ENCODE data around the gene CTNNA1. TPM values are rescaled to one million over a fixed set of nuclear protein-coding genes. Genes with fewer than 3 reads are reported as not detected.

CTNNA1 gene
- total RNA-seq, 2 donors from 2014 or later = 266 to 322 TPM

DNA sequence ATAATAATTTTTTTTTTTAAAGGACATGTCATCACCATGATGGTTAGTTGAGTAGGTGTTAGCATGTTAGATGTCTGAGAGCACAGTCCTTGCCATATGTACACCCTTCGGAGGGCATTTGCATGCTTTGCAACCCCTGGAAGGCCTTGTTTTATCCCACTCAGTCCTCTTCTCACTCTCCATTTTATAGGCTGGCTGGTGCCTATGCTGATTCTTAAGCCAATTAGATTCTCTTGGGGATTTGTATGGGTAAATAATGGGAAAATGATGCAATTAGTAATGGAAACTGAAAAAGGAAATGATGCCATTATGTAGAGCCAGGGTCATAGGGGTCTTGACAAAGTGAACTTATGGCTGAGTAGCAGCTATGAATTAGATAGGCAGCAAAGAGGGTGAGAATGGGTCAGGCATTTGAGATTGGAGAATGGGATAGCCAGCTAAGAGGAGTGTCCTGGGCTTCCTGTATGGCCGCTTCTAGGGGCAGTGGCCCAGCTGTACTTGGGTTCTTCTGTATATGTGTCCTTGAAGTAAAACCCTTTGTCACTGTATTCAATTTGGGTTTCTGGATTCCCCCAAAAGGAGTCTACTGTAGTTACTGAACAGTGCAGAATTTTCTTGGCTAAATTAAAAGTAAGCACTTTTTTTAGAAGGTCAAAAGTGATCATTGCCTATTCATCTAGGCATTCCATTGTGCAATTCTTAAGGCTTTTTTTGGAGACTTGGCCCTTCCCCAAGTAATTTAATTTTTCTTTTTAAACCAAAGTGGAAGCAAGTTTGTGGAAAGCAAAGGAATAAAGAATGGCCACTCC is 90.3 kb downstream of the CTNNA1 start:
- H3K4me1 ChIP-seq (ENCODE audit: control insufficient read depth in 1 of 2, low read depth in 2 of 2) = peaks cover 37 to 86% of the 10 kb centered on the region in 2 donors

DNA sequence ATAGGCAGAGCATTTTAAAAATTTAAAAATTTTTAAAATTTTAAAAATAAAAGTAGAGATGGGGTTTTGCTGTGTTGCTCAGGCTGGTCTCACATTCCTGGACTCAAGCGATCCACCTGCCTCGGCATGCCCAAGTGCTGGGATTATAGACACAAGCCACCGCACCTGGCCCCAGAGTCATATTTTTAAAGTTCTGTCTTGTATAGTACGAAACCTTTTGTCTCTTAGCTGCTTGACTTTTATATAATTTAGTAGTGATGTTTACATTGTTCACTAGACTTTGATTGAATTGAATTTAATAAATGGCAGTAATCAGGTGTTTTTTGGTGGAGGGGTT is 90.9 kb downstream of the CTNNA1 start:
- Histone ChIP-seq H3K4me1 (ENCODE audit: control insufficient read depth in 1 of 2, low read depth in 2 of 2) (peaks cover 39 to 90% of the 10 kb centered on the region in 2 donors), H3K4me3 (peak overlapping the region; percentile 44), H3K36me3 (no peaks in the 10 kb centered on the region), H3K27ac (peak overlapping the region; percentile 76 to 88), H3K27me3 (replicated peaks; ENCODE audit: insufficient read depth) (no peaks in the 10 kb centered on the region), H3K9me3 (no peaks in the 10 kb centered on the region)
- ATAC-seq (ENCODE audit: insufficient number of reproducible peaks, low FRiP score, low read depth) (no peak), DNase-seq (ENCODE audit: low spot score) (no peak)
- TF ChIP-seq, protein P1, sequence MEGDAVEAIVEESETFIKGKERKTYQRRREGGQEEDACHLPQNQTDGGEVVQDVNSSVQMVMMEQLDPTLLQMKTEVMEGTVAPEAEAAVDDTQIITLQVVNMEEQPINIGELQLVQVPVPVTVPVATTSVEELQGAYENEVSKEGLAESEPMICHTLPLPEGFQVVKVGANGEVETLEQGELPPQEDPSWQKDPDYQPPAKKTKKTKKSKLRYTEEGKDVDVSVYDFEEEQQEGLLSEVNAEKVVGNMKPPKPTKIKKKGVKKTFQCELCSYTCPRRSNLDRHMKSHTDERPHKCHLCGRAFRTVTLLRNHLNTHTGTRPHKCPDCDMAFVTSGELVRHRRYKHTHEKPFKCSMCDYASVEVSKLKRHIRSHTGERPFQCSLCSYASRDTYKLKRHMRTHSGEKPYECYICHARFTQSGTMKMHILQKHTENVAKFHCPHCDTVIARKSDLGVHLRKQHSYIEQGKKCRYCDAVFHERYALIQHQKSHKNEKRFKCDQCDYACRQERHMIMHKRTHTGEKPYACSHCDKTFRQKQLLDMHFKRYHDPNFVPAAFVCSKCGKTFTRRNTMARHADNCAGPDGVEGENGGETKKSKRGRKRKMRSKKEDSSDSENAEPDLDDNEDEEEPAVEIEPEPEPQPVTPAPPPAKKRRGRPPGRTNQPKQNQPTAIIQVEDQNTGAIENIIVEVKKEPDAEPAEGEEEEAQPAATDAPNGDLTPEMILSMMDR (IDR thresholded peaks at IDR 0.05) = no peak

More for the DNA sequence above, 90.3 kb downstream of the CTNNA1 start:
- Histone ChIP-seq H3K27me3 (replicated peaks; ENCODE audit: insufficient read depth) (no peaks in the 10 kb centered on the region), H3K36me3 (no peaks in the 10 kb centered on the region), H3K27ac (peak overlapping the region; percentile 64 to 88), H3K9me3 (no peaks in the 10 kb centered on the region), H3K4me3 (peak overlapping the region; percentile 16)
- TF ChIP-seq, protein P1 (IDR thresholded peaks at IDR 0.05) = no peak
- DNase-seq (ENCODE audit: low spot score) (no peak), ATAC-seq (ENCODE audit: insufficient number of reproducible peaks, low FRiP score, low read depth) (no peak)

DNA sequence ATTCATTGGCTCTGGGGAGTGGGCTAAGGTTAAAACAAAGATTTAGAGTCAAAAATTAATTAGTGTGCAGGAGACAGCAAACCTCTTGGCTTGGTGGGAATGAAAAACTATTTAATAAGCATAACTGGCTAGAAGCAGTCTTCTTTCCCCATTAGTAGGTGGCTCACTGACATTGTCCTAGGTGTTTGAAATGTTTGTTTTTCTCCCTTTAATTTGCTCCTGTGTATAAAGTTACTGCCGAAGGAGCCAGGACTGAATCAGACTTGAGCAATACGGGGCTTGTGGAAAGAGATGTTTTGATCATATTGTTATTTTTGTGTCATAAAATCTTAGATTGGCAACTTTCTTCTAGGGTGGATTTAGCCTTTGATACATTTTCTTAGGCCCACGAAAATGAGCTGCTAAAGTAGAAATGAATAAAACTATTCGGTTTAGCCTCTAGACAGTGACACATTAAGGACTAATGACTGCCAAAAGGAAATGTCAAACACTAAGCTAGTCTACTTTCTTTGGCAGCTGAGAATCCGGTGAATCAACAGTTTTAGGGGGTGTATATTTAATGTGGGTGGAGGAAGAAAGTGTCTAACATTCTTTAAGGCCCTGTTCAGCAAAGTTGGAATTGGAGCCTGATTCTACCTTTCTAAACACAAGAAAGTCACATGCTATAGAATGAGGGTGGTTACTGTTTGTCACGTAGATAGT is 91.7 kb downstream of the CTNNA1 start:
- Histone ChIP-seq H3K27ac (peak overlapping the region; percentile 76 to 88), H3K36me3 (no peaks in the 10 kb centered on the region), H3K27me3 (replicated peaks; ENCODE audit: insufficient read depth) (no peaks in the 10 kb centered on the region), H3K4me3 (peak overlapping the region; percentile 44), H3K9me3 (no peaks in the 10 kb centered on the region), H3K4me1 (ENCODE audit: control insufficient read depth in 1 of 2, low read depth in 2 of 2) (peaks cover 43 to 90% of the 10 kb centered on the region in 2 donors)
- DNase-seq (ENCODE audit: low spot score) = peak; percentile 23
- peak; percentile 82 for ATAC-seq (ENCODE audit: insufficient number of reproducible peaks, low FRiP score, low read depth)
- TF ChIP-seq, protein P1 (IDR thresholded peaks at IDR 0.05) = no peak

DNA sequence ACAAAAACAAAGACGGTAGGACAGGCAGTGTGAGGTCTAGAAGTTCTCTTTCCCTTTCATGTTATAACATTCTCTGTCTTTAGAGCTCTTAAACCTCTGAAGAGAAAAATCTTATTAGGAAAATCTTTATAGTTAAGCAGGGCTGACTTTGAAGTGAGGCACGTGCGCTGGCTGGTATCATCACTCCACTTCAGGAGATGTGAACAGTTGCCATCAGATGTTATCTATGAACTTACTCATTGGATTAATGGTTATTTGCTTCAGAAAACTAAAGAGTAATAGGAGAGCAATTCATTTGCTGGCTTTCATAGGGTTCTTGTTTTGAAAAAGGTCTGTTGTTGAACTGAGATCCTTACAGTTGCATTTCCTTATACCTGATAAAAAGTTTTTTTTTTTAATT is 96.2 kb downstream of the CTNNA1 start:
- Histone ChIP-seq H3K27ac (peak overlapping the region in 1 of 2 donors; percentile 50), H3K27me3 (replicated peaks; ENCODE audit: insufficient read depth) (no peaks in the 10 kb centered on the region), H3K4me1 (ENCODE audit: control insufficient read depth in 1 of 2, low read depth in 2 of 2) (peaks cover 27 to 73% of the 10 kb centered on the region in 2 donors), H3K36me3 (no peaks in the 10 kb centered on the region), H3K4me3 (no peak overlapping the region), H3K9me3 (no peaks in the 10 kb centered on the region)
- no peak for DNase-seq (ENCODE audit: low spot score)
- TF ChIP-seq, protein P1 (IDR thresholded peaks at IDR 0.05) = no peak
- ATAC-seq (ENCODE audit: insufficient number of reproducible peaks, low FRiP score, low read depth) = no peak

DNA sequence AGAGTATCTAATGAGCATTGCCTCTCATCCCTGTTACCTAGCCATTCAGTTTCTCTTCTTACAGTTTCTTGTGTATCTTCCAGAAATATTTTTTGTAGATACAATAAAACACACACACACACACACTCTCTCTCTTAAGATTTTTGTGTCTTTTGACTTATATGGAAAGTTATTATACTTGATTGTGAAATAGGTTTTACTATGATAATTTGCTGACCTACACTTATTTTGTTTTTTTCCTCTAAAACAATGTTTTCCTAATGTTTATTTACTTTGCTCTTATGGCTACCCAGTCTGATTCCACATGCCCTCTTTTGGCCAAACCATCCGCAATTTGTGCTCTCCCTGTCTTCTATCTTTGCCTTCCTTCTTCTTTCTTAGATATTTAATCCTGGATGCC is 96.7 kb downstream of the CTNNA1 start:
- TF ChIP-seq, protein P1 (IDR thresholded peaks at IDR 0.05) = no peak
- Histone ChIP-seq H3K36me3 (no peaks in the 10 kb centered on the region), H3K27me3 (replicated peaks; ENCODE audit: insufficient read depth) (no peaks in the 10 kb centered on the region), H3K9me3 (no peaks in the 10 kb centered on the region), H3K4me1 (ENCODE audit: control insufficient read depth in 1 of 2, low read depth in 2 of 2) (peaks cover 24 to 71% of the 10 kb centered on the region in 2 donors), H3K27ac (no peak overlapping the region), H3K4me3 (no peak overlapping the region)
- ATAC-seq (ENCODE audit: insufficient number of reproducible peaks, low FRiP score, low read depth) = no peak
- DNase-seq (ENCODE audit: low spot score) = no peak

Data from thoracic aorta (tissue), 2 donors.